Globus pallidus (tissue), 1 donor: ENCODE measurements around the gene PDE8B.
"Not testable (repeated sequence)": the region's sequence is repeated elsewhere in the genome, so short reads cannot be mapped to it uniquely, and the experiment has no call there.

Experiments
- DNase-seq: peaks from one replicate; pipeline ENCODE4 v3.0.0-alpha.2; 2015; ENCODE audit warnings: low spot score

Gene PDE8B

DNA sequence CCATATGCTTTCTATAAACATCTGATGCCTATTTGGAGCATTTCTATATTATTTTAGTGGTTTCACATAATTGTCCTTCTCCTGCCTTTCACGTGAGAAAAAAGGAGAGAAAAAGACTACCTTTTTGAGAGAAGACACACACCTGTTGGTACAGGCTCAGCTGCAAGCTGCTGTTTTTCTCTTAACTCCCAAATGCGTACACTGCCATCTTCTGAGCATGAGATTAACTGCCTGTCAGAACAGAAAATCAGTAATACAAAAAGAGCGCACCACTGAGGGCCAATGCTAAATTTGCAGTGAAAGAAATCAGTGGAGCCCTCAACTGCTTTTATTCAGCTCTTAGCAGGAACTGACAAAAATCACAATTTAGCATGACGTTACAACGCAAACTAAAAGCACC, 226.7 kb downstream of the PDE8B start:
- DNase-seq = peak; percentile 19

DNA sequence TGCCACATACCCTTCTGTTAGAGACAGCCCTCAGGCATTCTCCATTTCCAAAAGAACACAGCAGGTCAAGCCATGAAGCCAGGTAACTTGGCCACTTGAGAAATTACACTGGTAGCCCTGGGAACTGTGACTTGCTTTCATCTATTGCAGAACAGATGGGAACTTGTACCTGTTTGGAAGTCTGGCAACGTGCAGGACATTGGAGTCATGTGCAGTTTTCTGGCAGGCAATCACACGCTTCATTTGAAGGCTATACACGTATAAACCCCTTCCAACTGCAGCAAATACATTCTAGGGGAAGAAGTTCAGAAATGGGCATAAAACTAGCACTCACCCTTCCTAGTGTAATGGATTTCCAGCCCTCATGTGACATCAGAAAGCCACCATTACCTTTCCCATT, 227.6 kb downstream of the PDE8B start:
- DNase-seq = no peak

DNA sequence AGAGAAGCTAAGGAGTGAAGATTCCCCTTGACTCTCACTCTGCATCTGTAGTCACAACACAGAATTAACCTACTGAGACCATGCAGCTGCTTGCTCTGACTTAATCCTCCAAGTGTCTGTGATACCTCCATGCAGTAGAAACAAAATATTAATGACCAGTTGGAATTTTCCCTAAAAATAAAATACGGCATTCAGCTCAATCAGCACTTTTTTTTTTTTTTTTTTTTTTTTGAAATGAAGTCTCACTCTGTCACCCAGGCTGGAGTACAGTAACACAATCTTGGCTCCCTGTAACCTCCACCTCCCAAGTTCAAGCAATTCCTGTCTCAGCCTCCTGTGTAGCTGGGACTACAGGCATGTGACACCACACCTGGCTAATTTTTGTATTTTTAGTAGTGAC, 233.2 kb downstream of the PDE8B start:
- no peak for DNase-seq

DNA sequence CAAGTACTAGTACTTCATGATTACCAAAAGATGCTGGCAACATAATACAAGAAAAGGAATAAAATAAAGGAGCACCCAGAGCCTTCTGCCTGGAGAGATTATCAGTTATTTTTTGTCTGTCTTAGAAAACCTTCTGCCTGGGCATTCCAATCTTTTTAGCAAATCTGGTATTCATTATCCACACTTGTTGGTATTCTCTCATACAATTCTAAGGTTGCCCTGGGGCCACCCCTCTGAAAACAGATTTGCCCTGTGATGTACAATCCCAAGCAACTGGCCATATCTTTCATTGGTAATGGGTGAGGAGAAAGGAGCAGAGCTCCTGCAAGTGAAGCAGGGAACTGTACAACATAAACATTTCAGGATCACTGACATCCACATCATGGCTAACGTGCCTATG, 233.9 kb downstream of the PDE8B start:
- DNase-seq = no peak

DNA sequence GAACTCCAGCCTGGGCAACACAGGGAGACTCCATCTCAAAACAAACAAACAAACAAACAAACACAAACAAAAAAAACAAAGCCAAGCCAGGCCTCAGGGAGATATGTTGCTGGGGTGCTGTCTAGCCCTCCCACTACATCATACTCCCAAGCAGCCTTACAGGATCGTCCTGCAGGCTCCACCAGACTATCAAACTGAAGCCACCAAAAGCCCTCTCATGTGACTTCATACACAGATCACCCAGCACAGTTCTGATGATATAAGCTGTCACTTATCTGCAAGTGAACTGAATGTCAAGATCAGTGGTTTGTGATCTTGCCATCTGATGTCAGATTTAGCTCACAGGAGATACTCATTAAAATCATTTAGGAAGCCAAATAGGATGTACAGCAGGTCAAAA, 238.4 kb downstream of the PDE8B start:
- no peak for DNase-seq

DNA sequence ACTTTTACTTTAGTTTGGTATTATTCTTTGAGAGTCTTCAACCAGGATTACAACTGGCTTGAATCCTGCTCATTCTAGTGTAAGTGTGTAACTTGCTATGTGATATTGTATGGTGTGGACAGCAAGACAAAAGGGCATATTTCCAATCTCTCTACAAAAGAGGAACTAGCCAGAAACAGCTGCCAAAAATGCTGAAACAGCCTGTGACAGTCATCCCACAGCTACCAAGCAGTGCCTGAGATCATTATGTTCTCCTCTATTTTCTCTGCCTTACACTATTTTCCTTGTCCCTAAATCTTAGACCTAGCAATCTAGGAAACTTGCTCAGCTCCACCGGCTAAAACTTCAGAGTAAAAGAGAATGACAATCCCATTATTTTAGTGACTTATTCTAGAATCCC, 238.8 kb downstream of the PDE8B start:
- DNase-seq = peak; percentile 27

DNA sequence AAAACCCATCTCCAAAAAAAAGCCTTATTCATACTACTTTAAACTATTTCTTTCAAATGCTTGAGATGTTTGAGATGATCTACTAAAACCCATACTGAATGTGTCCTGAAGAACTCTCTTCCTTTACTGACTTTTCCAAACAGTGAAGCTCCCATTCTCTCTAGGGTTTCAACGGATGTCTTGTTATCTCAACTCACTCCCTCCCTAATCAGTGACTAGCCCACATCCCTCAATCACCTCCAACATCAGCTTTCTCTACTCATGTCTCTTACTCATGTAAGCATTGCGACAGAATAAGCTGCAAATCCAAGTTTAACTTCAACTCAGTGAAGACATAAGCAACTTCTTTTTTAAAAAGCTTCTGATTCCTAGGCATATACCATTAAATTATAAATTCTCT, 239.5 kb downstream of the PDE8B start:
- DNase-seq = no peak

DNA sequence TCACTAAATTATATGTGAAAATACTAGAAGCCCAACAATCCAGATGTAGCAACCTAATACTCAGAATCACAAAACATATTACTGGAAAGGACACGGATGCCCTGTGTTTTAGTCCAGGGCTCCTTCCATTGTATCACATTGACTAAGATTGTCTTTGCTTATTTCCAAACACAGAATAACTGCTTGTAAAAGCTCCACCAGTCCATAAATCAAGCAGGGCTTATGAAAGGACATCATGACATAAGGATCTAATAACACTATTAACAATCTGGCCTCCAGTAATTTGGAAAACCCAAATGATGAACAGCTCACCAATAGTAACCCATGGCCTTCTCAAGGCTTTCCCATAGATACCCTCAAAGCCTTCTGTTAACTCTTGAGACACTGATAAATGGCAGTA, 241.9 kb downstream of the PDE8B start:
- no peak for DNase-seq

DNA sequence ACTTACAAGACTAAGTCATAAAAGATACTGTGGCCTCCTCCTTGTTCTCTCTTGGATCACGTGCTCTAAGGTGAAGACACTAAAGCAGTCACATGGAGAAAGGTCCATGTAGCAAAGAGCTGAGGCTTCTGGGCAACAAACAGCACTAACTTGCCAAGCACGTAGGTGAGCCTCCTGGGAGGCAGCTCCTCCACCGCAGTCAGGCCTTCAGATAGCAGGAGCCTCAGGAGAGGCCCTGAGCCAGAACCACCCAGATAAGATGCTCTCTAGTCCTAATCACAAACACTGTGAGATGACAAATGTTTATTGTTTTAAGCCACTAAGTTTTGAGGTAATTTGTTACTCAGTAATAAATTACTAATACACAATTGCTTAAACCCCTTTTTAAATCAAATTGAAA, 243.6 kb downstream of the PDE8B start:
- DNase-seq = no peak

DNA sequence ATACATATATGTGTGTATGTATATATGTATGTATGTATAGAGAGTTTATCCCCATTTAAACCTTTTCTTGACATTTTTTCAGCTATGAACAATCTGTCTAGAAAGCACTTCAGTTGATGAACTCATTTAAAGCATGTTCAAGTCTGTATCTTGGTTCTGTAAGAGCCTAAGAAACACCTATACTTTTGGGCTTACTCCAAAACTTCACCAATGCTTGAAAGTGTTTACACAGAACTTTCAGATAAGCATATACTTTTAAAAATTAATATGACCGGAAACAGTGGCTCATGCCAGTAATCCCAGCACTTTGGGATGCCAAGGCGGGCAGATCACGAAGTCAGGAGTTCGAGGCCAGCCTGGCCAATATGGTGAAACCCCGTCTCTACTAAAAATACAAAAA, 250.8 kb downstream of the PDE8B start:
- no peak for DNase-seq

DNA sequence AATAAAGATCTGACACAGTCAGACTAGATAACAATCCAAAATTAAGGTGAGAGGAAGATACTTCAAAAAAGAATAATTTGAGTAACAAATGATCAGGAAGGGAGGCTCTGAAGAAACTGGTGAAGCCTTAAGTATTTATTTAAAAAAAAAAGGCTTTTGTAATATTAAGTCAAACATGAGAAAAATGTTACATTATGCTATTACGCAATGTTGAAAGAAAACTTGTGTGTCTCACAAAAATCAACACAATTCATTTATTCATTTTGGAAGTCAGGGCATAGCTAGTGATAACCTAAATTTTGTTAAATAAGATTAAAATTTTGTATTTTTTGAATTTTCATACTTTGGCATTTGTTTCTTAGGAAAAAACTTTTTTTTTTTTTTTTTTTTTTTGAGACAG, 253.4 kb downstream of the PDE8B start:
- DNase-seq = no peak

DNA sequence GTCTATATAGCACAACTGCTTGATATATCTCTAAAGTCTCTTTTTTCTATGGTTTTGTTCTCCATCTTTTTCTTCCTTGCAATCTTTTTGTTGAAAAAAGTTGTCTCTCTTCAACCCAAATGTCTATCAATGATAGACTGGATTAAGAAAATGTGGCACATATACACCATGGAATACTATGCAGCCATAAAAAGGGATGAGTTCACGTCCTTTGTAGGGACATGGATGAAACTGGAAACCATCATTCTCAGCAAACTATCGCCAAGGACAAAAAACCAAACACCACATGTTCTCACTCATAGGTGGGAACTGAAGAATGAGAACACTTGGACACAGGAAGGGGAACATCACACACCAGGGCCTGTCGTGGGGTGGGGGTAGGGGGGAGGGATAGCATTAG, 258.4 kb downstream of the PDE8B start:
- not testable (repeated sequence) for DNase-seq

DNA sequence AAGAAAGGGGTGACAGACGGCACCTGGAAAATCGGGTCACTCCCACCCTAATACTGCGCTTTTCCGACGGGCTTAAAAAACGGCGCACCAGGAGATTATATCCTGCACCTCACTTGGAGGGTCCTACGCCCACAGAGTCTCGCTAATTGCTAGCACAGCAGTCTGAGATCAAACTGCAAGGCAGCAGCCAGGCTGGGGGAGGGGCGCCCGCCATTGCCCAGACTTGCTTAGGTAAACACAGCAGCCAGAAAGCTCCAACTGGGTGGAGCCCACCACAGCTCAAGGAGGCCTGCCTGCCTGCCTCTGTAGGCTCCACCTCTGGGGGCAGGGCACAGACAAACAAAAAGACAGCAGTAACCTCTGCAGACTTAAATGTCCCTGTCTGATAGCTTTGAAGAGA, 264.6 kb downstream of the PDE8B start:
- DNase-seq = not testable (repeated sequence)
